ENCODE measurements around the gene SLIT3.

The SLIT3 gene

GRCh38 chr5:168886157-168886556 is 414.8 kb downstream of the SLIT3 start:
- H3K9me3 ChIP-seq (ENCODE audit: control insufficient read depth in 1 of 2, low read length in 2 of 2): no peaks in the 10 kb centered on the region
- H3K27ac ChIP-seq (ENCODE audit: low read depth, low read length): no peak overlapping the region
- H3K4me3 ChIP-seq (ENCODE audit: low read depth in 1 of 2, low read length in 2 of 2): no peak overlapping the region
- H3K36me3 ChIP-seq (ENCODE audit: control insufficient read depth in 1 of 2, insufficient read depth in 2 of 2, low read length in 2 of 2): no peaks in the 10 kb centered on the region
- H3K9ac ChIP-seq (ENCODE audit: low read depth in 1 of 2, low read length in 2 of 2): no peak overlapping the region
- H3K27me3 ChIP-seq (ENCODE audit: control insufficient read depth in 1 of 2, insufficient read depth in 2 of 2, low read length in 2 of 2): no peaks in the 10 kb centered on the region
- H3K4me1 ChIP-seq (ENCODE audit: control insufficient read depth in 1 of 2, insufficient read depth in 2 of 2, low read length in 2 of 2): no peaks in the 10 kb centered on the region

- no peak overlapping the region for H3K4me3 ChIP-seq (ENCODE audit: low read depth in 1 of 2, low read length in 2 of 2)
- H3K4me1 ChIP-seq (ENCODE audit: control insufficient read depth in 1 of 2, insufficient read depth in 2 of 2, low read length in 2 of 2): no peaks in the 10 kb centered on the region
- no peak overlapping the region for H3K9ac ChIP-seq (ENCODE audit: low read depth in 1 of 2, low read length in 2 of 2)
- H3K27ac ChIP-seq (ENCODE audit: low read depth, low read length): no peak overlapping the region
- no peaks in the 10 kb centered on the region for H3K9me3 ChIP-seq (ENCODE audit: control insufficient read depth in 1 of 2, low read length in 2 of 2)
- H3K27me3 ChIP-seq (ENCODE audit: control insufficient read depth in 1 of 2, insufficient read depth in 2 of 2, low read length in 2 of 2): no peaks in the 10 kb centered on the region
- H3K36me3 ChIP-seq (ENCODE audit: control insufficient read depth in 1 of 2, insufficient read depth in 2 of 2, low read length in 2 of 2): no peaks in the 10 kb centered on the region
These were observed 415.4 kb downstream of the SLIT3 start for GRCh38 chr5:168885324-168886120.

- no peaks in the 10 kb centered on the region for H3K36me3 ChIP-seq (ENCODE audit: control insufficient read depth in 1 of 2, insufficient read depth in 2 of 2, low read length in 2 of 2)
- H3K4me1 ChIP-seq (ENCODE audit: control insufficient read depth in 1 of 2, insufficient read depth in 2 of 2, low read length in 2 of 2): no peaks in the 10 kb centered on the region
- H3K9me3 ChIP-seq (ENCODE audit: control insufficient read depth in 1 of 2, low read length in 2 of 2): no peaks in the 10 kb centered on the region
- H3K4me3 ChIP-seq (ENCODE audit: low read depth in 1 of 2, low read length in 2 of 2): no peak overlapping the region
- no peak overlapping the region for H3K9ac ChIP-seq (ENCODE audit: low read depth in 1 of 2, low read length in 2 of 2)
- no peaks in the 10 kb centered on the region for H3K27me3 ChIP-seq (ENCODE audit: control insufficient read depth in 1 of 2, insufficient read depth in 2 of 2, low read length in 2 of 2)
- no peak overlapping the region for H3K27ac ChIP-seq (ENCODE audit: low read depth, low read length)
These were observed 416.9 kb downstream of the SLIT3 start for GRCh38 chr5:168883991-168884390.

DNA sequence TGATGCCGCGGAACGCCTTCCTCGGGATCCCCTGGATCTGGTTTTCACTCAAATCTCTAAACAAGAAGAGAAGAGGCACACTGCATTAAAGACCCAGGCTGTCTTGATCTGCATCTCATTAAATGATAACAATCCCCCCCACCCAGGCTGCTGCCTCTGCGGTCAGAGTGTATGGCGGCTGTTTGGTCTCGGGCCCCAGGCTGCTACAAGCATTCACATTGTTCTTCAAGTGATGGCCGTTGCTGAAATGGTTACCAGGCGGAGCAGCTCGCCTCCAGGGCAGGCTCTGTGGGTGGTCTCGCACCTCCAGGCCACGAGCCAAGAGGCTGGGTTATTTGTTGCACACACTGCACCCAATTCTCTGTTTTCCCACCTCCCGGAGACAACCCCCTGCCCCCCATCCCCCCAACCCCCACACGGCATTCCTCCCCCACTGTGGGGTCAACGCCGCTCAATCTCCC is 417.6 kb downstream of the SLIT3 start:
- Histone ChIP-seq H3K36me3 (ENCODE audit: control insufficient read depth in 1 of 2, insufficient read depth in 2 of 2, low read length in 2 of 2) (no peaks in the 10 kb centered on the region), H3K9ac (ENCODE audit: low read depth in 1 of 2, low read length in 2 of 2) (no peak overlapping the region), H3K27me3 (ENCODE audit: control insufficient read depth in 1 of 2, insufficient read depth in 2 of 2, low read length in 2 of 2) (no peaks in the 10 kb centered on the region), H3K4me3 (ENCODE audit: low read depth in 1 of 2, low read length in 2 of 2) (no peak overlapping the region), H3K4me1 (ENCODE audit: control insufficient read depth in 1 of 2, insufficient read depth in 2 of 2, low read length in 2 of 2) (no peaks in the 10 kb centered on the region), H3K27ac (ENCODE audit: low read depth, low read length) (no peak overlapping the region), H3K9me3 (ENCODE audit: control insufficient read depth in 1 of 2, low read length in 2 of 2) (no peaks in the 10 kb centered on the region)

DNA sequence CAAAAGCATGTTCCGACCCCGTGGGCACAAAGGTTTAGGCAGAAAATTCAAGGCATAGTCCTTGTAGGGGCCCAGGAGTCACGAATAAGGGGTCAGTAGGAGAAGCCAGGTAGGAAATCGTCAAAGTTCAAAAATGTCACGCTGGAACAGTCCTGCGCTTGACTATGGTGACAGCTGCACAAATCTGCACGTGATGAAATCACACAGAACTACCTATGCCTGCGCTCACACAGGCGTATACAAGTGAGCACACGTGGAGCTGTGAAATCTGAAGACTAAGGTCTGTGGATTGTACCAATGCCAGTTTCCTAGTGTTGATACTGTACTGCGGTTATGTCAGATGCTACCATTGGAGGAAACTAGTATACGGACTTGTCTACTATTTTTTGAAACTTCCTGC is 418.7 kb downstream of the SLIT3 start:
- Histone ChIP-seq H3K27ac (ENCODE audit: low read depth, low read length) (no peak overlapping the region), H3K27me3 (ENCODE audit: control insufficient read depth in 1 of 2, insufficient read depth in 2 of 2, low read length in 2 of 2) (no peaks in the 10 kb centered on the region), H3K9ac (ENCODE audit: low read depth in 1 of 2, low read length in 2 of 2) (no peak overlapping the region), H3K4me1 (ENCODE audit: control insufficient read depth in 1 of 2, insufficient read depth in 2 of 2, low read length in 2 of 2) (no peaks in the 10 kb centered on the region), H3K36me3 (ENCODE audit: control insufficient read depth in 1 of 2, insufficient read depth in 2 of 2, low read length in 2 of 2) (no peaks in the 10 kb centered on the region), H3K9me3 (ENCODE audit: control insufficient read depth in 1 of 2, low read length in 2 of 2) (no peaks in the 10 kb centered on the region), H3K4me3 (ENCODE audit: low read depth in 1 of 2, low read length in 2 of 2) (no peak overlapping the region)

- H3K27ac ChIP-seq (ENCODE audit: low read depth, low read length): no peak overlapping the region
- no peaks in the 10 kb centered on the region for H3K9me3 ChIP-seq (ENCODE audit: control insufficient read depth in 1 of 2, low read length in 2 of 2)
- H3K27me3 ChIP-seq (ENCODE audit: control insufficient read depth in 1 of 2, insufficient read depth in 2 of 2, low read length in 2 of 2): no peaks in the 10 kb centered on the region
- H3K4me3 ChIP-seq (ENCODE audit: low read depth in 1 of 2, low read length in 2 of 2): no peak overlapping the region
- no peak overlapping the region for H3K9ac ChIP-seq (ENCODE audit: low read depth in 1 of 2, low read length in 2 of 2)
- no peaks in the 10 kb centered on the region for H3K4me1 ChIP-seq (ENCODE audit: control insufficient read depth in 1 of 2, insufficient read depth in 2 of 2, low read length in 2 of 2)
- H3K36me3 ChIP-seq (ENCODE audit: control insufficient read depth in 1 of 2, insufficient read depth in 2 of 2, low read length in 2 of 2): no peaks in the 10 kb centered on the region
These were observed 419.4 kb downstream of the SLIT3 start for GRCh38 chr5:168881427-168882149.

GRCh38 chr5:168879929-168880328 is 421.0 kb downstream of the SLIT3 start:
- no peaks in the 10 kb centered on the region for H3K4me1 ChIP-seq (ENCODE audit: control insufficient read depth in 1 of 2, insufficient read depth in 2 of 2, low read length in 2 of 2)
- H3K36me3 ChIP-seq (ENCODE audit: control insufficient read depth in 1 of 2, insufficient read depth in 2 of 2, low read length in 2 of 2): no peaks in the 10 kb centered on the region
- H3K4me3 ChIP-seq (ENCODE audit: low read depth in 1 of 2, low read length in 2 of 2): no peak overlapping the region
- H3K9me3 ChIP-seq (ENCODE audit: control insufficient read depth in 1 of 2, low read length in 2 of 2): no peaks in the 10 kb centered on the region
- H3K27me3 ChIP-seq (ENCODE audit: control insufficient read depth in 1 of 2, insufficient read depth in 2 of 2, low read length in 2 of 2): no peaks in the 10 kb centered on the region
- no peak overlapping the region for H3K27ac ChIP-seq (ENCODE audit: low read depth, low read length)
- no peak overlapping the region for H3K9ac ChIP-seq (ENCODE audit: low read depth in 1 of 2, low read length in 2 of 2)

DNA sequence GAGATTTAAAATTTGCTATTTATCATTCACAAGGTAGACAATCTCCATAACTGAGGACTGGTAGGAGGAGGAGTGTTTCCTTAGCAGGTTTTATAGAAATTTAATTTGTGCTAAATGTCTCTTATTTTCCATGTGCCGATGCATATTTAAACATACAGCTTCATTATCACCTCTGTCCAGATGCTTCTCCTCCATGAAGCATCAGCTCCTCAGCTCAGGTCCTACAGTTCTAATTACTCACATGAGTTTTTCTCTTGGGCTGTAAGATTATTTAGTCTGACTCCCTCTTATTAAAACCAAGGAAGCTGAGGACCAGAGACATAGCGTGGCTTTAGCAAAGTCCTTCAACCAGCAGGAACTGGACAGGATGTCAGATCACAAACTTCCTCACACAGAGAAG is 421.6 kb downstream of the SLIT3 start:
- H3K27me3 ChIP-seq (ENCODE audit: control insufficient read depth in 1 of 2, insufficient read depth in 2 of 2, low read length in 2 of 2): no peaks in the 10 kb centered on the region
- no peak overlapping the region for H3K4me3 ChIP-seq (ENCODE audit: low read depth in 1 of 2, low read length in 2 of 2)
- no peaks in the 10 kb centered on the region for H3K9me3 ChIP-seq (ENCODE audit: control insufficient read depth in 1 of 2, low read length in 2 of 2)
- H3K27ac ChIP-seq (ENCODE audit: low read depth, low read length): no peak overlapping the region
- no peaks in the 10 kb centered on the region for H3K4me1 ChIP-seq (ENCODE audit: control insufficient read depth in 1 of 2, insufficient read depth in 2 of 2, low read length in 2 of 2)
- H3K36me3 ChIP-seq (ENCODE audit: control insufficient read depth in 1 of 2, insufficient read depth in 2 of 2, low read length in 2 of 2): no peaks in the 10 kb centered on the region
- no peak overlapping the region for H3K9ac ChIP-seq (ENCODE audit: low read depth in 1 of 2, low read length in 2 of 2)

DNA sequence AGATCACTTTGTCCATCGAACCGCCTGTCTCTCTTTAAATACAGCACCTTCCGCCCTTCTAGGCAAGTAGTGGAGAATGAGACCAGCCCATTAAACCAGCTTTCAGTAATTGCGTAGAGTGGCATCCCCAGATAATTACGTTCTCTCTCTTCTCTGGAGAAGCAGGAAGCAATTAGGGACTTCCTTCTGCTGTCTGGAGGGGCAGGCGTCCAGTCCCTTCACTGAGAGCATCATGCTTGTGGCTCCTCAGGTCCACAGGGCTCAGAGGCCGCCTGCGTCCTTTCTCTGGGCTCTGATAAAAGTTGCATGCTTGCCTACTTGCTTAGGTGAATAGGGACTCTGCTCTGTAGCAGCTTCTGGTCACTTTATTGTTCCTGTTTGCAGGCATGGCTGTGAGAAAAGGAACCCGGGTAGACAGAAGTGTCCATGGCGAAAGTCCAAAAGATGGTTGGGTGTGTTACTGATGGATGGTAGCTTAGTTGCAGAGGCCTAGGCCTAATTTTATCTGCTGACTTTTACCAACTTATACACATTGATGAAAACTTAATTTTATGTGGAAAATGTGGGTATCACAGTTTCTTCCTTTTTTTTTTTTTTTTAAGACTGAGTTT is 422.7 kb downstream of the SLIT3 start:
- Histone ChIP-seq H3K4me1 (ENCODE audit: control insufficient read depth in 1 of 2, insufficient read depth in 2 of 2, low read length in 2 of 2) (no peaks in the 10 kb centered on the region), H3K27me3 (ENCODE audit: control insufficient read depth in 1 of 2, insufficient read depth in 2 of 2, low read length in 2 of 2) (no peaks in the 10 kb centered on the region), H3K9me3 (ENCODE audit: control insufficient read depth in 1 of 2, low read length in 2 of 2) (no peaks in the 10 kb centered on the region), H3K27ac (ENCODE audit: low read depth, low read length) (no peak overlapping the region), H3K4me3 (ENCODE audit: low read depth in 1 of 2, low read length in 2 of 2) (no peak overlapping the region), H3K9ac (ENCODE audit: low read depth in 1 of 2, low read length in 2 of 2) (no peak overlapping the region), H3K36me3 (ENCODE audit: control insufficient read depth in 1 of 2, insufficient read depth in 2 of 2, low read length in 2 of 2) (no peaks in the 10 kb centered on the region)
